GM18907 (cell line): ENCODE results near the gene IL31.

Experiments used
- ATAC-seq: cut with Tn5 transposase; IDR thresholded peaks from one replicate; pipeline ENCODE4 v1.9.1; 2021; ENCODE audit warnings: mild to moderate bottlenecking, moderate library complexity; ENCODE audit not compliant: unreplicated experiment

IL31 gene

GRCh38 chr12:122133192-122133950 is 40.6 kb downstream of the IL31 start:
- no peak for ATAC-seq

- no peak for ATAC-seq
Measured at GRCh38 chr12:122130150-122130549, 43.9 kb downstream of the IL31 start.

GRCh38 chr12:122129131-122129530 is 44.9 kb downstream of the IL31 start:
- no peak for ATAC-seq

GRCh38 chr12:122128481-122128880 is 45.5 kb downstream of the IL31 start:
- ATAC-seq: no peak

- ATAC-seq: no peak
Measured at GRCh38 chr12:122127839-122128238, 46.2 kb downstream of the IL31 start.

GRCh38 chr12:122126713-122127597 is 47.1 kb downstream of the IL31 start:
- ATAC-seq: no peak

GRCh38 chr12:122126342-122126635 is 47.7 kb downstream of the IL31 start:
- ATAC-seq: no peak

GRCh38 chr12:122125452-122126341 is 48.3 kb downstream of the IL31 start:
- ATAC-seq: no peak

- ATAC-seq: no peak
Measured at GRCh38 chr12:122124370-122124769, 49.7 kb downstream of the IL31 start.

GRCh38 chr12:122123761-122124145 is 50.3 kb downstream of the IL31 start:
- ATAC-seq: no peak

- no peak for ATAC-seq
Measured at GRCh38 chr12:122123051-122123760, 50.8 kb downstream of the IL31 start.
